ENCODE measurements around the gene BACH2.

- TF ChIP-seq, protein P1, sequence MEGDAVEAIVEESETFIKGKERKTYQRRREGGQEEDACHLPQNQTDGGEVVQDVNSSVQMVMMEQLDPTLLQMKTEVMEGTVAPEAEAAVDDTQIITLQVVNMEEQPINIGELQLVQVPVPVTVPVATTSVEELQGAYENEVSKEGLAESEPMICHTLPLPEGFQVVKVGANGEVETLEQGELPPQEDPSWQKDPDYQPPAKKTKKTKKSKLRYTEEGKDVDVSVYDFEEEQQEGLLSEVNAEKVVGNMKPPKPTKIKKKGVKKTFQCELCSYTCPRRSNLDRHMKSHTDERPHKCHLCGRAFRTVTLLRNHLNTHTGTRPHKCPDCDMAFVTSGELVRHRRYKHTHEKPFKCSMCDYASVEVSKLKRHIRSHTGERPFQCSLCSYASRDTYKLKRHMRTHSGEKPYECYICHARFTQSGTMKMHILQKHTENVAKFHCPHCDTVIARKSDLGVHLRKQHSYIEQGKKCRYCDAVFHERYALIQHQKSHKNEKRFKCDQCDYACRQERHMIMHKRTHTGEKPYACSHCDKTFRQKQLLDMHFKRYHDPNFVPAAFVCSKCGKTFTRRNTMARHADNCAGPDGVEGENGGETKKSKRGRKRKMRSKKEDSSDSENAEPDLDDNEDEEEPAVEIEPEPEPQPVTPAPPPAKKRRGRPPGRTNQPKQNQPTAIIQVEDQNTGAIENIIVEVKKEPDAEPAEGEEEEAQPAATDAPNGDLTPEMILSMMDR (IDR thresholded peaks at IDR 0.05), result no peak
- TF ChIP-seq POLR2A (IDR thresholded peaks at IDR 0.05), result no peak
- no peak for TF ChIP-seq EP300 (IDR thresholded peaks at IDR 0.05)
- no peak for TF ChIP-seq POLR2AphosphoS5 (IDR thresholded peaks at IDR 0.05)
Measured at GRCh38 chr6:90214966-90215365, 81.7 kb downstream of the BACH2 start.

All from upper lobe of left lung (tissue), 4 donors.